ENCODE measurements around the gene TRPM8.

TRPM8 gene

GRCh38 chr2:233940376-233941276, 23.5 kb downstream of the TRPM8 start:
- TF ChIP-seq FOXP2 (optimal IDR thresholded peaks at IDR 0.05; ENCODE audit: control extremely low read depth, extremely low read length, insufficient read depth): no peak
- no peak for TF ChIP-seq EZH2 (IDR thresholded peaks at IDR 0.05)
- no peak for TF ChIP-seq POLR2AphosphoS5 (IDR thresholded peaks at IDR 0.05; ENCODE audit: borderline replicate concordance, low read depth, low read length)
- Histone ChIP-seq H3K9ac (ENCODE audit: insufficient read length) (no peak overlapping the region), H3K4me3 (no peak overlapping the region), H3K9me3 (ENCODE audit: low read depth, low read length) (no peaks in the 10 kb centered on the region), H3K27ac (no peak overlapping the region), H3K36me3 (ENCODE audit: insufficient read depth, low read length) (peaks cover 14% of the 10 kb centered on the region)
- no peak for DNase-seq (ENCODE audit: low read depth, low spot score)

GRCh38 chr2:233942731-233943130, 25.6 kb downstream of the TRPM8 start:
- Histone ChIP-seq H3K9me3 (ENCODE audit: low read depth, low read length) (no peaks in the 10 kb centered on the region), H3K27ac (no peak overlapping the region), H3K36me3 (ENCODE audit: insufficient read depth, low read length) (peaks cover 19% of the 10 kb centered on the region), H3K9ac (ENCODE audit: insufficient read length) (no peak overlapping the region), H3K4me3 (no peak overlapping the region)
- DNase-seq (ENCODE audit: low read depth, low spot score): no peak
- TF ChIP-seq POLR2AphosphoS5 (IDR thresholded peaks at IDR 0.05; ENCODE audit: borderline replicate concordance, low read depth, low read length) (no peak), FOXP2 (optimal IDR thresholded peaks at IDR 0.05; ENCODE audit: control extremely low read depth, extremely low read length, insufficient read depth) (no peak), EZH2 (IDR thresholded peaks at IDR 0.05) (no peak)

- TF ChIP-seq EZH2 (IDR thresholded peaks at IDR 0.05): no peak
- TF ChIP-seq POLR2AphosphoS5 (IDR thresholded peaks at IDR 0.05; ENCODE audit: borderline replicate concordance, low read depth, low read length): no peak
- no peaks in the 10 kb centered on the region for H3K9me3 ChIP-seq (ENCODE audit: low read depth, low read length)
- H3K9ac ChIP-seq (ENCODE audit: insufficient read length): no peak overlapping the region
Observed at GRCh38 chr2:233944269-233944668, 27.1 kb downstream of the TRPM8 start.

GRCh38 chr2:233944722-233945121, 27.5 kb downstream of the TRPM8 start:
- no peak overlapping the region for H3K9ac ChIP-seq (ENCODE audit: insufficient read length)
- TF ChIP-seq EZH2 (IDR thresholded peaks at IDR 0.05) (no peak), FOXP2 (optimal IDR thresholded peaks at IDR 0.05; ENCODE audit: control extremely low read depth, extremely low read length, insufficient read depth) (no peak), POLR2AphosphoS5 (IDR thresholded peaks at IDR 0.05; ENCODE audit: borderline replicate concordance, low read depth, low read length) (no peak)
- H3K36me3 ChIP-seq (ENCODE audit: insufficient read depth, low read length): peaks cover 19% of the 10 kb centered on the region
- no peak overlapping the region for H3K4me3 ChIP-seq
- H3K27ac ChIP-seq: no peak overlapping the region
- no peak for DNase-seq (ENCODE audit: low read depth, low spot score)
- H3K9me3 ChIP-seq (ENCODE audit: low read depth, low read length): no peaks in the 10 kb centered on the region

More at GRCh38 chr2:233944269-233944668, 27.1 kb downstream of the TRPM8 start:
- no peak overlapping the region for H3K27ac ChIP-seq
- peaks cover 19% of the 10 kb centered on the region for H3K36me3 ChIP-seq (ENCODE audit: insufficient read depth, low read length)
- no peak for DNase-seq (ENCODE audit: low read depth, low spot score)
- H3K4me3 ChIP-seq: no peak overlapping the region

DNA sequence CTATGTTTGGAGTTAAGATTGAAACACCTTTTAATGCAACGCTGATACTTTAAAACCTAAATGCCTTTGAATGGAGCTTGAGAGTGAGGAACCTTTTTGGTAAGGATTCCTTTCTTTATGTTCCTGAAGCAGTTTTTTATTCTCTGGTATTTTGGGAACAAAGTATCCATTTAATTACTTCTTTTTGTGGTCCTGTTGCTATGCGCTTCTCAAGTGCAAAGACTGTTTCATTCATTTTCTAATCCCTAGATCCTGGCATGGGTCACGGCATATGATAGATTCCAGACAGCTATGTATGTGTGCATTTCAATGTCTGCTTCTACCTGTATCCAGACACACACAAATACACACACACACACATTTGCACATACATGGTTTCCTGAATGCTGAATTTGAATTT, 28.0 kb downstream of the TRPM8 start:
- no peak overlapping the region for H3K9ac ChIP-seq (ENCODE audit: insufficient read length)
- no peak overlapping the region for H3K4me3 ChIP-seq
- no peak for DNase-seq (ENCODE audit: low read depth, low spot score)
- H3K36me3 ChIP-seq (ENCODE audit: insufficient read depth, low read length): peaks cover 19% of the 10 kb centered on the region
- H3K27ac ChIP-seq: no peak overlapping the region
- H3K9me3 ChIP-seq (ENCODE audit: low read depth, low read length): no peaks in the 10 kb centered on the region
- TF ChIP-seq EZH2 (IDR thresholded peaks at IDR 0.05) (no peak), POLR2AphosphoS5 (IDR thresholded peaks at IDR 0.05; ENCODE audit: borderline replicate concordance, low read depth, low read length) (no peak), FOXP2 (optimal IDR thresholded peaks at IDR 0.05; ENCODE audit: control extremely low read depth, extremely low read length, insufficient read depth) (no peak)

DNA sequence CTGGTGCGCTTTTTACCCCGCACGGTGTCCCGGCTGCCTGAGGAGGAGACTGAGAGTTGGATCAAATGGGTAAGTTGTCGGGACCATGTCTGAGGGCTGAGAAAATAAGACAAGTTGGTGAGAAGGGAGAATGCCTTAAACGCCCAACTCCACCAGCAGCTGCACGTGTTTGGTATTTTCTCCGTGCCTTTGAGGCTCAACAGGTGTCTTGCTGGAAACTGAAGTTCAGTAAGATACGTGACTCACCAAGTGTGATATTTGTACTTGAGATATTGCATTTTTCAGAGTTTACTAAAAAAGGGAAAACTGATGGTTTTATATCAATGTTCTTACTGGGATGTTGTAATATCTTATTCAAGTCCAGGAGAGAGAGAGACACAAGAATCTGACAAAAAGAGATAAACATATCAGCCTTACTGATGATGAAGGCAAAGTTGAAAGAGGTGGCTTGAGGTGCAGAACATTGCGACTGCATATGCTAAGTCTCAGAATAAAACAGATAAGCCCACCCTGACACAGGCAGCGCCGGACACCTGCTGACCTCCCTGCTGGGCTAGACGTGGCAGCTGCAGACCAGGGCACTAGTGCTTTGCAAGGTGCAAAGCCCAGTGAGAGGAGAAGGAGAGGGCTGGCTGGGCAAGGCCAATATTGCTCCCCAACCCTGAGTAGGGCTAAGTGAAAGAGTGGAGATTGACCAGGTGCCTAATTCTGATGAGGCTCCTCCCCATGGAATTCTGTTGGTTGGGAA, 33.1 kb downstream of the TRPM8 start:
- Histone ChIP-seq H3K9ac (ENCODE audit: insufficient read length) (no peak overlapping the region), H3K27ac (no peak overlapping the region), H3K36me3 (ENCODE audit: insufficient read depth, low read length) (peaks cover 9% of the 10 kb centered on the region; the same call in 1 of the 2 replicates), H3K4me3 (no peak overlapping the region), H3K9me3 (ENCODE audit: low read depth, low read length) (no peaks in the 10 kb centered on the region)
- TF ChIP-seq FOXP2 (optimal IDR thresholded peaks at IDR 0.05; ENCODE audit: control extremely low read depth, extremely low read length, insufficient read depth): no peak
- no peak for TF ChIP-seq EZH2 (IDR thresholded peaks at IDR 0.05)
- no peak for TF ChIP-seq POLR2AphosphoS5 (IDR thresholded peaks at IDR 0.05; ENCODE audit: borderline replicate concordance, low read depth, low read length)
- DNase-seq (ENCODE audit: low read depth, low spot score): no peak

DNA sequence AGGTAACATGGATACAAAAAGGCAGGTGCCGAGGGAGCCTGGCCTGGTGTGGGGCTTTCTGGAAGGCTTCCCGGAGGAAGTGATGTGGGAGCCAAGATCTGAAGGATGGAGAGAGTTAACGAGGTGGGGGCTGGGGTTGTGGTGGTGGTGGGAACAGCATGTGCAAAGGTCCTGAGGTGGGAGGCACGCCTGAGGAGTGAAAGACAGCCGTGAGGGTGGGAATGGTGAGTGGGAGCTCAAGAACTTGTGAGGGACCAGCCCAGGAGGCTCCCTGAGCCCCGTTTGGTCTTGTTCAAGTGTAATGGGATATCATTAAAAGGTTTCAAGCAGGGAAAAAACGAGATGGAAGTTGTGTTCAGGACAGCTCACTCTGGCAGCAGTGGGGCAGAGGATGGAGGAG, 35.2 kb downstream of the TRPM8 start:
- Histone ChIP-seq H3K36me3 (ENCODE audit: insufficient read depth, low read length) (no peaks in the 10 kb centered on the region; the same call in 1 of the 2 replicates), H3K27ac (no peak overlapping the region), H3K9ac (ENCODE audit: insufficient read length) (no peak overlapping the region), H3K4me3 (no peak overlapping the region), H3K9me3 (ENCODE audit: low read depth, low read length) (no peaks in the 10 kb centered on the region)
- TF ChIP-seq EZH2 (IDR thresholded peaks at IDR 0.05) (no peak), POLR2AphosphoS5 (IDR thresholded peaks at IDR 0.05; ENCODE audit: borderline replicate concordance, low read depth, low read length) (no peak), FOXP2 (optimal IDR thresholded peaks at IDR 0.05; ENCODE audit: control extremely low read depth, extremely low read length, insufficient read depth) (no peak)
- no peak for DNase-seq (ENCODE audit: low read depth, low spot score)

DNA sequence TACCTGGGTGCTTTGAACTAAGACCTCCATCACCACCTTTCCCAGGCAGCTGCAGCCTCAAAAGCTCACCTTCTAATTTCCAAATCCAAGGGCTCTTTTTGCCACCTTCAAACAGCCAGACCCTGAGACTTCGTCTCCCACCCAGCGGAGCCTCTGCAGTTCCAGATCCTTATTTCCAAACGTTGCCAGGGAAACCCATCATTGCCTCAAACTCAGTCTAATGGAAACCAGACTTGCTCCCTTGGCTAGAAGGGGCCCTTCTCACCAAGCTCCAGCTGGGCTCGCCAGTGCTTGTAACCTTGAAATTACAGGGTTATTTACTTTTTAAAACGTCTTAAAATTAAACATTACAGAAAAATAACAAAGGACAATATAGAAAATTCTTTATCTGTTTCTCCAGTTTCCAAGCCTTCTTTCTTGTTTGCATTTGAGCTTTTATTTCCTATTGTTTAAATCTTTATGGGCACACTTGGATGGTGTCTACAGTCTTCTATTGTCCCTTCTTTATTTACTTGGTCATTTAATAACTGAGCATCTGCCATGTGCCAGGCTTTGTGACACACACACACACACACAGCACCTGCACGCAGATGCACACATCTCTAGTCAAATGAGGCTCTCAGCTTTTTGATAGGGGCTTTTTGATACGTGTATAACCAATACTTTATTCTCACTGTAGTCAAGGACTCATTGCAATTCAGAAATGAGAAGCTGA, 36.1 kb downstream of the TRPM8 start:
- no peaks in the 10 kb centered on the region for H3K9me3 ChIP-seq (ENCODE audit: low read depth, low read length)
- no peak for TF ChIP-seq FOXP2 (optimal IDR thresholded peaks at IDR 0.05; ENCODE audit: control extremely low read depth, extremely low read length, insufficient read depth)
- TF ChIP-seq POLR2AphosphoS5 (IDR thresholded peaks at IDR 0.05; ENCODE audit: borderline replicate concordance, low read depth, low read length): no peak
- no peak for TF ChIP-seq EZH2 (IDR thresholded peaks at IDR 0.05)
- peaks cover 2% of the 10 kb centered on the region; the same call in 1 of the 2 replicates for H3K36me3 ChIP-seq (ENCODE audit: insufficient read depth, low read length)
- H3K27ac ChIP-seq: no peak overlapping the region
- no peak overlapping the region for H3K4me3 ChIP-seq
- DNase-seq (ENCODE audit: low read depth, low spot score): no peak
- H3K9ac ChIP-seq (ENCODE audit: insufficient read length): no peak overlapping the region
